AG04450 (cell line): ENCODE results near the gene PLA2G2F. TPM values are rescaled to one million over a fixed set of nuclear protein-coding genes. Genes with fewer than 3 reads are reported as not detected.
A peak's percentile ranks its signal among the peaks of the same experiment; 100 is the strongest.

Experiments
- CTCF ChIA-PET: fragments of 300-600, 350-600 bp; formaldehyde crosslinking; extraction: SDS; loops from one replicate; lab custom pipeline; 2022; ENCODE audit warnings: antibody characterized with exemption, inconsistent platforms; lab: Charles Lee
- POLR2A ChIA-PET: fragments of 350-600 bp; formaldehyde crosslinking; extraction: SDS; loops from one replicate; lab custom pipeline; 2021; ENCODE audit warnings: antibody characterized with exemption, inconsistent platforms; lab: Yijun Ruan, JAX
- DNase-seq: peaks from one replicate; pipeline ENCODE4 v3.0.0-alpha.2; 2011; ENCODE audit warnings: low read depth, low spot score
- H3K27ac ChIP-seq: one replicate; pipeline ENCODE4 v1.5.1; 2012; ENCODE audit warnings: low read depth, low read length, control low read depth
- H3K27me3 ChIP-seq: one replicate; pipeline ENCODE4 v1.6.0; 2012; ENCODE audit warnings: low read length; ENCODE audit not compliant: control insufficient read depth, insufficient read depth
- H3K4me3 ChIP-seq: 2 replicates; pipeline ENCODE4 v1.5.1; 2011; ENCODE audit warnings: mild to moderate bottlenecking, low read depth, low read length, control low read depth
- H3K9me3 ChIP-seq: 2 replicates; pipeline ENCODE4 v1.5.1; 2012; ENCODE audit warnings: low read length; ENCODE audit not compliant: control insufficient read depth, insufficient read depth
- CTCF ChIP-seq: IDR thresholded peaks from 2 replicates; pipeline ENCODE4 v1.5.1; 2011; ENCODE audit warnings: low read depth, low read length, control low read depth, inconsistent platforms
- polyA plus RNA-seq: library from polyadenylated mRNA; depleted of rRNA; stranded (reverse); fragments of >200 nt; gene quantifications from 2 replicates; pipeline ENCODE4 v1.2.3, GENCODE V29; 2011

Gene PLA2G2F
- polyA plus RNA-seq, 1 experiment: not detected

- H3K27me3 ChIP-seq: peaks cover 20% of the 10 kb centered on the region
- CTCF ChIA-PET: interaction anchor here (0.9 to 1.3 kb wide), 3 partner anchors 20 to 96 kb away, joined by 3 to 5 read pairs (median 4); no protein-coding TSS in a partner anchor
- POLR2A ChIA-PET: no interaction called here
- H3K9me3 ChIP-seq: no peaks in the 10 kb centered on the region
- no peak for TF ChIP-seq CTCF
- H3K4me3 ChIP-seq: no peak overlapping the region
- H3K27ac ChIP-seq: no peak overlapping the region
- no peak for DNase-seq
Observed at GRCh38 chr1:20099533-20099932, 39.6 kb upstream of the PLA2G2F start.

- ChIA-PET POLR2A (no interaction called here), CTCF (interaction anchor here (0.5 to 2.0 kb wide), 9 partner anchors 10 to 406 kb away, joined by 3 to 31 read pairs (median 4); no protein-coding TSS in a partner anchor)
- peak; percentile 11 for DNase-seq
- Histone ChIP-seq H3K27me3 (peaks cover 17% of the 10 kb centered on the region), H3K4me3 (no peak overlapping the region), H3K9me3 (no peaks in the 10 kb centered on the region), H3K27ac (no peak overlapping the region)
- TF ChIP-seq CTCF: peak; percentile 78
Observed at GRCh38 chr1:20100632-20101355, 38.3 kb upstream of the PLA2G2F start.

GRCh38 chr1:20102875-20103274 lies 36.2 kb upstream of the PLA2G2F start:
- peak; percentile 71 for DNase-seq
- Histone ChIP-seq H3K27ac (no peak overlapping the region), H3K9me3 (no peaks in the 10 kb centered on the region), H3K4me3 (no peak overlapping the region), H3K27me3 (peaks cover 18% of the 10 kb centered on the region)
- no peak for TF ChIP-seq CTCF
- ChIA-PET CTCF (interaction anchor here (0.7 to 2.0 kb wide), 3 partner anchors 81 to 389 kb away, joined by 3 to 18 read pairs (median 3); no protein-coding TSS in a partner anchor), POLR2A (interaction anchor here (0.6 kb wide), 1 partner anchor 256 kb away, joined by 3 read pairs; no protein-coding TSS in a partner anchor)

- Histone ChIP-seq H3K27ac (no peak overlapping the region), H3K9me3 (no peaks in the 10 kb centered on the region), H3K27me3 (peaks cover 14% of the 10 kb centered on the region), H3K4me3 (no peak overlapping the region)
- ChIA-PET CTCF (no interaction called here), POLR2A (no interaction called here)
- no peak for DNase-seq
- no peak for TF ChIP-seq CTCF
Observed at GRCh38 chr1:20105856-20106255, 33.3 kb upstream of the PLA2G2F start.

- no peak for TF ChIP-seq CTCF
- H3K27me3 ChIP-seq: peaks cover 11% of the 10 kb centered on the region
- H3K4me3 ChIP-seq: no peak overlapping the region
- CTCF ChIA-PET: no interaction called here
- H3K9me3 ChIP-seq: no peaks in the 10 kb centered on the region
- H3K27ac ChIP-seq: no peak overlapping the region
- DNase-seq: no peak
- POLR2A ChIA-PET: no interaction called here
Observed at GRCh38 chr1:20107351-20107750, 31.8 kb upstream of the PLA2G2F start.
